Measurements from ENCODE around the gene PGC. TPM values are rescaled to one million over a fixed set of nuclear protein-coding genes. Genes with fewer than 3 reads are reported as not detected.

Gene PGC
- total RNA-seq, 4 donors from 2014 or later = 0.42 TPM; not detected in 3

DNA sequence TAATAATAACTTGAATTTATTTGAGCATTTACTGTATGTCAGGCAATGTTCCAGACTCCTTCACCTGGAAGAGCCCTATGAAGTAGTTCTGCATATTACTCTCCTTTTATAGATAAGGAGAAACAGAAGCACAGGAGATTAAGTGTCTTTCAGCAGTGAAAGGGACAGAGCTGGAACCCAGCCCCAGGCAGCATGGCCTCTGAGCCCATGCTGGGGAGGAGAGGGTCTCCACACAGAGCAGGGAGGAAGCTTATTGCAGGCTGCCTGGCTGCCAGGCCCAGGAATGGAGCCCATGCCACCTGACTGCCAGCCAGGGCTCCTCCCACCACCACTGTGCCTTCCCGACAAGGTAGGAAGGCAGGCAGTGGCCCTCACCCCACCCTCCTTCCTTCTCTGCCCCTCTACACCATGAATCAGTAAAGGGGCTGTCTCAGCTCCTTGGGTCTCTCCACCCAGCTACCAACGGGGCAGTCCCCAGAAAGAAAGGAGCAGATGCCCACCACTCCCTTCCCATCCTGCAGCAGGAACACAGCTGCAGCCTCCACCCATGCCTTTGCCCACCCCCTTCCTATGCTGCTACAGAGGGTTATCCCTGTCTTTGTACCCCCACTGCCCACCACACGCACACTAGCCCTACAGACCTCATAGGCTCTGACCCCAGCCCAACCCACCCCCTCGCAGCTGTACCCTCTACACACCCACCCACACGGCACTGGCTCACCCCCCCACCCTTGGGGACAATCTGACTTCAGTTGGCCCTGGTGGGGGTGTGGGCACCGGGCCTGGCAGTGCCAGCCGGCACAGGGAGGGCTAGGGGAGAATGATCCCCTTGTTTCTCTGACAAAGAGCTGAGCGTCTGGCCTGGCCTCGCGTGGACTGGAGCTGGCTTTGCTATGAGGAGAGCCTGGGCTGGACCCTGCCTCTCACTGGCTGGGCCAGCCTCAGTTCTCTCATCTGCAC, 53.6 kb downstream of the PGC start:
- DNase-seq (ENCODE audit: low spot score in 2 of 2) = no peak
- intact Hi-C loops (cut with DNase I; ENCODE audit: low total_unique reads) = no loop called here
- no peak overlapping the region for H3K4me3 ChIP-seq (ENCODE audit: low read depth, poor library complexity, severe bottlenecking)
- WGBS, 2 donors = 72 to 75% methylated on average over 9 to 10 of the region's 10 CpGs
- no peak for TF ChIP-seq POLR2A (IDR thresholded peaks at IDR 0.05)
- TF ChIP-seq, protein P1, sequence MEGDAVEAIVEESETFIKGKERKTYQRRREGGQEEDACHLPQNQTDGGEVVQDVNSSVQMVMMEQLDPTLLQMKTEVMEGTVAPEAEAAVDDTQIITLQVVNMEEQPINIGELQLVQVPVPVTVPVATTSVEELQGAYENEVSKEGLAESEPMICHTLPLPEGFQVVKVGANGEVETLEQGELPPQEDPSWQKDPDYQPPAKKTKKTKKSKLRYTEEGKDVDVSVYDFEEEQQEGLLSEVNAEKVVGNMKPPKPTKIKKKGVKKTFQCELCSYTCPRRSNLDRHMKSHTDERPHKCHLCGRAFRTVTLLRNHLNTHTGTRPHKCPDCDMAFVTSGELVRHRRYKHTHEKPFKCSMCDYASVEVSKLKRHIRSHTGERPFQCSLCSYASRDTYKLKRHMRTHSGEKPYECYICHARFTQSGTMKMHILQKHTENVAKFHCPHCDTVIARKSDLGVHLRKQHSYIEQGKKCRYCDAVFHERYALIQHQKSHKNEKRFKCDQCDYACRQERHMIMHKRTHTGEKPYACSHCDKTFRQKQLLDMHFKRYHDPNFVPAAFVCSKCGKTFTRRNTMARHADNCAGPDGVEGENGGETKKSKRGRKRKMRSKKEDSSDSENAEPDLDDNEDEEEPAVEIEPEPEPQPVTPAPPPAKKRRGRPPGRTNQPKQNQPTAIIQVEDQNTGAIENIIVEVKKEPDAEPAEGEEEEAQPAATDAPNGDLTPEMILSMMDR (IDR thresholded peaks at IDR 0.05) = no peak

DNA sequence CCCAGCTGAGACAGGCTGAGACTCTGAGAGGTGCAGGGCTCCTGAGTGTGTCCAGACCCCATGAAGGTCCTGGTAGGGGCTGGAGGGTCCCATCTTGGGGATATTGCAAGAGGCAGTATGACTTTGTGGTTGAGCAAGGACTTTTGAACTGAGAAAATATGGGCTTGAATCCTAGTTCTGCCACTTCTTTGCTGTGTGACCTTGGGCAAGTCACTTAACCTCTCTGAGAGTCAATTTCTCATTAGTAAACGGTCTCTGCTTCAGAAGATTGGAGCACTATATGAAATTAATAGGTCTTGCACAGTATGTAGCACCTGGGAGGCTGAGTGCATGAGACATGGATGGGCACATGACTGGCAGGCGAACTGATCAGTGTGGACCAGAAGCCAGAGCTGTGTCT, 54.5 kb downstream of the PGC start:
- no peak for DNase-seq (ENCODE audit: low spot score in 2 of 2)
- no peak overlapping the region for H3K4me3 ChIP-seq (ENCODE audit: low read depth, poor library complexity, severe bottlenecking)
- no peak for TF ChIP-seq POLR2A (IDR thresholded peaks at IDR 0.05)
- TF ChIP-seq, protein P1 (IDR thresholded peaks at IDR 0.05) = no peak
- intact Hi-C loops (cut with DNase I; ENCODE audit: low total_unique reads) = no loop called here
- 90 to 91% methylated on average over 2 of the region's 2 CpGs for WGBS, 2 donors

DNA sequence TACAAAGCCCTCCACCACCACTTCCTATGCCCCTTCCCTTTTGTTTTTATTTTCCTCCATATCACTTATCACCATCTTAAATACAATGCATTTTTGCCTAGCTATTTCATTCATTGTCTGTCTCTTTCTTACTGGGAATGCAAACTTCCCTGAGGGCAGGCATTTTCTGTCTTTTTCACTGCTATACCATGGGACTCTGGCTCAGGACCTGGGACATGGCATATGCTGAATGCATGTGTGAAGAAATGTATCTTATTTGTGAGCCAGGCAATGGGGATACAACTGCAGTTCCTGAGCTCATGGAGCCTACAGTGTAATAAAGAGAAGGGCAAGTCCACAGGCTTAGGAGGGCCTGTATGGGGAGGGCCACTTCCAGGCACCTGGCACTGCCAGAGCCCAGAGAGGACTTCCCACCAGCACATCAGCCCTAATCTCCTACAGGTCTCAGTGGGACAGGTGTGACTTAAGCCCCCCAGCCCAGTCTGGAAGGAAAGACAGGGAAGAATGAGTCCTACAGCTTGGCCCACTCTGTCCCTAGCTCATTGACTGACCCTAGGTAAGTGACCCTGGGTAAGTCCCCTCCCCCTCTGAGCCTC, 55.0 kb downstream of the PGC start:
- no peak overlapping the region for H3K4me3 ChIP-seq (ENCODE audit: low read depth, poor library complexity, severe bottlenecking)
- no peak for DNase-seq (ENCODE audit: low spot score in 2 of 2)
- TF ChIP-seq, protein P1 (IDR thresholded peaks at IDR 0.05) = no peak
- no peak for TF ChIP-seq POLR2A (IDR thresholded peaks at IDR 0.05)
- intact Hi-C loops (cut with DNase I; ENCODE audit: low total_unique reads) = no loop called here

DNA sequence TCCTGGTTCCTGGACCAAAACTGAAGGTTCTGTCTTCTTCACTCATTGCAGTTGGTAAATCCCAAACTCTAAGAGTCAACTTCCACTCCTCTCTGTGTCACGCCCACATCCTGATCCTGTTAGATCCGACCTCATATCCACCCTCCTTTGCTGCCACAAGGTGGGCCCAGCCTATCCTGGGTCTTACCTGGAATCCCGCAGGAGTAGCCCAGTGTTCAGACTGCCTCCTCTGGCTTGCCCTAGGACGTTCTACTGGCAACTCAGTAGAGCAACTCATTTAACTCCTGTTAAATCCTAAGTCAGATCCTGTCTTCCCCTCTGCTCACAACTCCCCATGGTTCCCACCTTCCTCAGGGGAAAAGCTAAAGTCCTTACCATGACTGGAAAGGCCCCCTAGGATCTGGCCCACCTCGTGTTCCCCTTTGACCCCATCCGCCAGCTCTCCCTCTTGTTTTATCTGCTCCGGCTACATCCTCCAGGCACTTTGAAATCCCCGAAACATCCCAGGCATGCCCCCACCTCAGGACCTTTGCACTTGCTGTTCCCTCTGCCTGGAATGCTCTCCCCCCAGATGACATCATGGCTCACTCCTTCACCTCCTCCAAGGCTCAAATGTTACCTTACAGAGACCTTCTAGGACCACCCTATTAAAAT, 55.6 kb downstream of the PGC start:
- intact Hi-C loops (cut with DNase I; ENCODE audit: low total_unique reads) = no loop called here
- TF ChIP-seq, protein P1 (IDR thresholded peaks at IDR 0.05) = no peak
- no peak for TF ChIP-seq POLR2A (IDR thresholded peaks at IDR 0.05)
- H3K4me3 ChIP-seq (ENCODE audit: low read depth, poor library complexity, severe bottlenecking) = no peak overlapping the region
- no peak for DNase-seq (ENCODE audit: low spot score in 2 of 2)
- 87 to 93% methylated on average over 8 of the region's 8 CpGs for WGBS, 2 donors

DNA sequence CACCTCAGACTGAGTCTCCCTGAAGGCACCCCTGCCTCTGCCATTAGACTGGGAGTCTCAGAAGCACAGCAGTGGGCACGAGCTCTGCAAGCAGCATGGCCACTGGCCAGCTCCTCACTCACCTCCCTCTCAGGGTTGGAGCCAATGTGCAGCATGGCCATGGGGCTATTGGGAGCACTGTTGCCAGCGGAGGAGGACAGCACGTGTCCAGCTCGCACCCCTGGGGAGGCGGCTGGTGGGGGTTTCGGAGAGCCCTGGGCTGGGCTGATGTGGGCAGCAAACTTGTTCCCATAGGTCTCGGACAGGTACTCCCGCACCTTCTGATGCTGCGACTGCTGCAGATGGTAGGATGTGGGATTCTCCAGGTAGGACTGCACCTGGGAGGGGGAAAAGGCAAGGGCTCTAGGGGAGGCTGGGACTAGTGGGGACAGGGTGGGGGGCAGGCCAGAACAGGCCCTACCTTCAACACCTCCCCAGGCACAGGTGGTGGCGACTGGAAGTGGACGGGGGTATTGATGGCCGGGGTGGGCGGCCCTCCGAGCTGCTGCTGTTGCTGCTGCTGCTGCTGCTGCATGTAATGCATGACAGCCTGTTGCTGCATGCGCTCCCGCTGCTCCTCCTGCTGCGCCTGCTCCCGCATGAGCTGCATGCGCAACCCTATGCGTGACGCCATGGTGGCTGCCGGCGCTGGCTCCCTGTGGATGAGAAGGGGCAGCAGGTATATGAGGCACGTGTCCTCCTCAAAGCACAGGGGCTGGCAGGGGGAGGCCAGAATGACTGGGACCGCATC, 56.5 kb downstream of the PGC start:
- WGBS, 2 donors = 94 to 97% methylated on average over 25 of the region's 25 CpGs
- intact Hi-C loops (cut with DNase I; ENCODE audit: low total_unique reads) = no loop called here

More for the DNA sequence above, 56.5 kb downstream of the PGC start:
- no peak for DNase-seq (ENCODE audit: low spot score in 2 of 2)
- H3K4me3 ChIP-seq (ENCODE audit: low read depth, poor library complexity, severe bottlenecking) = no peak overlapping the region
- TF ChIP-seq, protein P1 (IDR thresholded peaks at IDR 0.05) = no peak
- no peak for TF ChIP-seq POLR2A (IDR thresholded peaks at IDR 0.05)
